Activated gamma-delta T cell (primary cell): ENCODE results near the gene LEMD1.
"Not testable (repeated sequence)": the region's sequence is repeated elsewhere in the genome, so short reads cannot be mapped to it uniquely, and the experiment has no call there.

Source experiments
- DNase-seq: peaks from one replicate; lab custom pipeline; 2025; lab: John Stamatoyannopoulos, UW

Gene LEMD1

DNA sequence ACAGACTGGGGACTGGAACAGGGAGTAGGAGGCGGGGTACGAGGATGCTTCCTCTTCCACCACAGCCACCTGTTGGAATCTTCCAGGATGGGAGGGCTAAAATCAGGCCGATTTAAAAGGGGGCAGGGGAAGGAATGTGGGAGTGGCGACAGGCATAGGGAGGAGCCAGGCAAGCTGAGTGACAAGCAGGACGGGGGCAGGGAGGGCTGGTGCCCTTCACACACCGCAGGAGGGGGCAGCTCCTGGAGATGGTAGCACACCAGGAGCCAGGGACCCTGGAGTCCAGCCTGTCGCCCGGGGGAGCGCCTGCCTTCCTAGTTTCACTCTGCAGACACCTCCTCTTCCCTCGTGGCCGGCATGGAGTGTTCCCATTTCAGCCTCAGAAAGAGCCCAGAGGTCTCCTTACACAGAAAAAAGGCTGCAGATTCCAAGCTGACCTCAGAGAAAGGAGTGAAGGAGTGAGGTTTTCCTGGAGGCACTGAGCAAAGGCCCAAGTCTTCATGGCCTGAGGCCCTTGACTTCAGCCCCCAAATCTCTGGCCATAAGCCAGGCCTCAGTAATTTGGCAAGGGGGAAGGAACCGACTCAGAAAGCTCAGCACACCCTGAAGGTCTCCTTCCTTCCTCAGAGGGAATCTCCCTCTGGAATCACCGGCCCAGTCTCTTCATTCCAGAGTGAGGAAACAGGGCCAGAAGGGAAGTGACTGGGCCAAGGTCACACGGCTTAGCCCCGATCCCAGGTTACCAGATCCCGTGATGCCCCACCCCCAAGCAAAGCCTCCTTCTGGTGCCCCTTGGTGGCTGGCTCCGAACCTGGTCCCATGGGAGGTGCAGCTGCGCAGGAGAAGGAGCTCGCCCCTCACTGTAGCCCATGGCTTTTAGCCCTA lies 25.8 kb upstream of the LEMD1 start:
- no peak for DNase-seq

DNA sequence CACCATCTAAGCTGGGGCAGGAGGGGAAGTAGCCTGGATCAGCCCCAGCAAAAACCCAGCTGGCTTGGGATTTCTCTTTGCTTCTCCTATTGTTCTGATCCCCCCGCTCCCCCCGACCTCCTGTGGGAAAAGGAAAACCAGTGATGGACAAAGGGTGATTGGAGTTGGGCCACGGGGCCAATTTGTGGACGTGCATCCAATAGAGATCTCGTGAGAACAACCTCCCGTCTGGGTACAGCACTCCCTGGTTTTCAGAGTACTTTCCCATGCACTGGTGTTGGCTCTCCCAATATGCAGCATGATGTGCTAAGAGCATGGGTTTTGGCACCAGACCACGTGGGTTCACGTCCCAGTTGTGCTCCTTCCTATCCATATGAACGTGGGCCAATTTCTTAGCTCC lies 25.0 kb upstream of the LEMD1 start:
- DNase-seq = no peak

DNA sequence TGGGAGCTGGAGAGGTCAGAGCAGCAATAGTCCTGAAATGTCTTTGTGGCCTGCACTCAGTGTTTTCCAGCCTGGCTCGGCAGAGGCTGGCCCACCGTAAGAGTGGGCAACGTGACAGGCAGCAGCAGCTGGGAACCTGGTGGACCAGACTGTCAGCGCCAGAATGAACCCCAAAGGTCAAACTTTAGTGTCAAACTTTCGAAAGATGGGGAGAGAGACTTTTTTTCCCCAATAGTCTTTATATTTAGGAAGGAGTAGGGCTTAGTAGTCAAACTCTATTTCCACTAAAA lies 23.7 kb upstream of the LEMD1 start:
- no peak for DNase-seq

DNA sequence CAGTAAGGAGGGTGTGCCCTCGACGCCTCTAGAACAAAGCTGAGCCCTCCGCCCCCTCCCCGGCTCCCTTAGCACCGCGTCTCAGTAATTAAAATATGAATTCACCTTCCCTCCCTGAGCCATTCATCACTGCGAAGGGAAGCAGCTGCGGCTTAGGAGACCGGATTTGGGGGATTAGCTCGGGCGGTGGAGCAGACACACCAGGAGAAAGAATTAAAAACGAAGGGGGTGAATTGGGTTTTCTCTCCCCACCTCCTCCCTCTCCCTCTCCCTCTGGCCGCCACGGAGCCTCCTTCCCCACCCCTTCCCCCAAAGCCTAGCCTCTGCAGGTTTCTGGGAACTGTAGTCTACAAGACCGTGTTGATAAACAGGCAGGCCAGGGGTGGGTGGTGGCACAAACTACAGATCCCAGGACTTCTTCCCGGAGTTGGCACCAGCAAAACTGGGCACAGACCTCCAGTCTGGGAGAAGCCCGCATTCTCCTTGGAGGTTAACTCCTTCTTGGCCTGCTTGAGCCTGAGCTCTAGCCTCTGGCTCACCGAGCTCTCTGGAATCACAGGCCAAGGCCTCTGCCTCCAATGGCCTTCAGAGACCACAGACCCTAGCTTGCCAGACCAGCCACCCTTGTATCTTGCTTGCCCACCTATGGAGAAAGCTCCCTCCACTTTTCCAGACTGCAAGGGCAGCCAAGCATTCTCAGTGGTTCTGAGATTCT lies 23.2 kb upstream of the LEMD1 start:
- no peak for DNase-seq

DNA sequence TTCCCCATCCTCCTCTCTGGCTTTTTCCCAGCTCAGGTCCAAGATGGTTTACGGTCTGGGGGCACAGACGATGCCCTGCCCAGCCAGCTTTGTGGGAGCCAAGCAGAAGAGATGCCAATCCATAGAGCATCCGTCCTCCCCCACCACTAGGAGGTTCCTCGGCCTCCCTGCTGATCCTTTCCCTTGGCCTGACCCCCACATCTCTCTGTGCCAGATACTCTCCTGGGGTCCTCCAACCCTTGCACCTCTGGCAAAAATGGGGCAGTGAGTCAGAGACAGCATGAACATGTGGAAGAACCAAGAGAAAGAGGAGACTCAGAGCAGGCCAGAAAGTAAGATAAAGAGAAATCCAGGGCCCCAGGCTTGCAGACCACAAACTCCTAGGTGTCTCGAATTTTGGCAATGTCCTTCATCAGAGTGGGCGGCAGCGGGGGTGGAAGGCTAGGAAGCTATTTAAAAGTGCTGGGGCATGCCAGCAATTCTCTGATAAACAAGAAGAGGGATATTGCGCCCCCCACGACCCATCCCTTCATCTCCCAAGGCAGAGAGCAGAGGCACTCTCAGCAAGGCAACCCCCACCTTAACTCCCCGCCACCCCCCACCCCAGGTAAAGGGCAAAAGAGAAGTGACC lies 22.6 kb upstream of the LEMD1 start:
- no peak for DNase-seq

DNA sequence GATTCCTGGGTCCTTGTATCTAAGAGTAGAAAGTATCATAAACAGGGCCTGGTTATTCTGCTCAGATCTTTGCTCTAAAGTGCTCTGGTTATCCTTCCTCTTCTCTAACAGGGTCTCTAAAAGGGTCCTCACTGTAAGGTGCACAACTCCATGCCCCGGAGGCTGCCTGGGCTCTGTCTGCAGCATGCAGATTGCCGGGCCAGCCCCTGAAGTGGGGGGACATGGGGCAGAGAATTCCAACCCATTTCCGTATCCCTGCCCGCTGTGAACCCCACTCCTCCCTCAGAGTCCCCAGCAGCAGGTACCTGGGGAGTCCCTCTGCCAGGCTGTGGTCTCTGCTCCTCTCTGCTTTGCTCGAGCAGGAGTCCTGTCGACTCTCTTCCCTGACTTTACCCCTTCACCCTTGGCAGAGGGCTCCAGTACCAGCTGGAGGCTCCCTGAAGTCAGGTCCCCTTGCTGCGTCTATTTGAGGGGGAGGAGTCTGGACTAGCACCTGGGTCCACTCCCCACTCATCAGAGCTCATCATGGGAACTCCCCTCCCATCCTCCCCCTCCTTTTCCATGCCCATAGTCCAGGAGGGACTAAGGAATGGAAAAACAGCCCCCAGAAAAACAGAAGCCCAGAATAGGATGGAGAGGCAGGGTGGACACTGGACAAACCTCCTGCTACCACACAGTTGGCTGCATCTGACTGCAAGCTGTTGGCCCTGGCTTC lies 21.9 kb upstream of the LEMD1 start:
- no peak for DNase-seq

DNA sequence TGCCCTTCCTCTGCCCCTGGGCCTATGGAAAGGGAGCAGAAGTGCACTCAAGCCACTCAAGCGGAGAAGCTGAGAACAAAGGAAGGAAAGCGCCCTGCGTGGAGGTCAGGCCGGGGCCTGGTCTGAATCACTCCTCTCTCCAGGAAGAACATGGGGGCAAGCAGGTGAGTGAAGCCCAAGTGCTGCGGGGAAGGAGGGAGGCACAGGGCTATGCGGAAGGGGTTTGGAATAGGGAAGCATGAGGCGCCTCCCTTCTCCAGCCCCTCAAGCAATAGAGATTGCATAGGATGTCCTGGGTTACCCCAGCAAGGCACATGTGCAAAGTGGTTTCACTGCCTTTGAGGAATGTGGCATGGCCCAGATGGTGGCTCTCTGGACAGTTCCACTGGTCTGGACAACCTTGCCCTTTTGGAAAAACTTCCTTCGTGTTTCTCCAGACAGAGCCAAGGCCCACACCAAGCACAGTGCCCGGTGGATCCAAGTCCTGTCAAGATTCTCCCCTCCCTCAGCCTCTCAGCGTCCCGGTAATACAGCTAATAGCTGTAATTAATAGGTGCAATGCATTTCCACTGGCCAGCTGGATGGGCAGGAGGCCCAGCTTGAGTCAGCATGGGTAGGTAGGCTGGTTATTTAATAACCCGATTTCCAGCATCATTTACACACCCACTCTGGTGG lies 20.3 kb upstream of the LEMD1 start:
- DNase-seq = no peak

DNA sequence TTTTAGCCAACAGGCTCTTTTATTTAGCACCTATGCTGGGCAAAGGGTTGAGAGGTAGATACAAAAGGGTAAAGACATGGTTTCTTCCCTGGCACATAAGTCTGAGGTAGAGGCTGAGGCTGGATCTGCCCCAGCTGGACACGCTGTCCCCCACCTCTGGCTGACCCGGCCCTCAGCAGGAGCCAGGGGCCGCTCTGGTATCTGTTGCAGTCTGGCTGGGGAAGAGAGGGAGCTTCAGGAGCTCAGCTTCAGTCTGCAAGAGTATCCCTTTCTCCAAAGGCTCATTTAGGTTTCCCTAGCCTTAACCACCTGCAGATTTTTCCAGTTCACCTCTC lies 19.8 kb upstream of the LEMD1 start:
- DNase-seq = no peak

DNA sequence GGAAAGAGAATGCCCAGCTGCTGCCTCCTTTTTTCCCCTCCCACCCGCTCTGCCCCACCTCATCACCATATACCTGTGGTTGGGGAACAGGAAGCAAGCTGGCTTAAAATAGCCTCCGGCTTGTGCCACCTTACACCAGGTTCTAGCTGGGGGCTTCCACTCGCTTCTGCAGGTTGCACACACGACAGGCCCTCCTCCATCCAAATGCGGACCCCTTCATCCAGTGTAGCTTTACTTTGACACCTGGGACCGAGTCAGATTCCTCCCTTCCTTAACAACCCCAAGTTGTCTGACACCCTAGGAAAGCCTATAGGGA lies 19.4 kb upstream of the LEMD1 start:
- DNase-seq = no peak

DNA sequence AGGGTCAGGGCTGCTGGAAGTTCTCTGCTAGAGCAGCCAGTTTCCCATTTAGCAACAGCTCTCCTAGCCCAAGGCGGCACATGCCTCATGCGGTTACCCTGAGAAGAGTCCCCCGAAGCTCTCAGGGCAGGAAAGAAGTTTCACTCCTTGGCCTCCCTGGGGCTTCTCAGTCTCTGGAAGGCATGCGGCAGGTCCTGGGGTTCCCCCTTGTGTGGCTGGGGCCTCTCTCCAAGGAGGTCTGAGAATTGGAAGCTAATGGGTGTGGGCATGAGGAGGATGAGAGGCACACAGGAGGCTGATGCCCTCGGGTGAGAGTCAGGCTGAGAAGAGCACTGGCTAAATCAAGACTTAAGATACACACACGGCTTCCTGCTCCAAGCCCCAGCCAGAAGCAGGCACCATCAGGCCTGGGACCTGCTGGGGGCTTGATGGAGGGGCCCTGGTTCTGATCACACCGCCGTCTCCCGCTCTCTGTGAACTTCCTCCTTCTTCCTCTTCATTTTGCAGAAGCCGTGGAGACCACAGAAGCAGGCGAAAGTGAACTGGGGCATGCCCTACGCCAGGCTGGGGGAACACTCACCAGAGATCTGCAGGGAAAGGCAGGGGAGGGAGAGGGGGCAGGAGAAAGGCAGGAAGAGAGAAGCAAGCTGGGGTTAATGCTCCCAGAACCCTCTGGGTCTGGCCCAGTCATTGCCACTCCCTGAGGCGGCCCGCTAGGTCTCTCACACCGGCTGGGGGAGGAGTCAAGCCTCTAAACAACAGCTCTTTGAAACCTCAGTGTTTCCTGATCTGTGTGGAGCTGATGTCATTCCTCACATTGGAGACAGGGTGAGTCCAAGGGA lies 18.8 kb upstream of the LEMD1 start:
- peak; percentile 24 for DNase-seq

DNA sequence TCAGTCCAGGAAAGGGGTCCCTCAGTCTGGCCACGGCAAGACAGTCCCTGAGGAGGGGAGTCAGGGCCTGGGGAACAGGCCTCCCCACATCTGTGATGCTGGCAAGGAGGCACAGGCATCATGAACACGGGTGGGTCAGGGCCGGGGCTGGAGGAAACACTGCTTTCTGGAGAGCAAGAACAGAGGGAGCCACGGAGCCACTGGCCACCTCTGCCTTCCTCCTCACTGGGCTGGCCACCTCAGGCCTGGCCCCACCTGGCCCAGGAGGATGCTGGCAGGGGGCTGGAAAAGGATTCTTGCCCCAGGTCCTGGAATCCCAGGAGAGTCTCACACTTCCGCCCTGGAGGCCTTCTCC lies 18.2 kb upstream of the LEMD1 start:
- no peak for DNase-seq

DNA sequence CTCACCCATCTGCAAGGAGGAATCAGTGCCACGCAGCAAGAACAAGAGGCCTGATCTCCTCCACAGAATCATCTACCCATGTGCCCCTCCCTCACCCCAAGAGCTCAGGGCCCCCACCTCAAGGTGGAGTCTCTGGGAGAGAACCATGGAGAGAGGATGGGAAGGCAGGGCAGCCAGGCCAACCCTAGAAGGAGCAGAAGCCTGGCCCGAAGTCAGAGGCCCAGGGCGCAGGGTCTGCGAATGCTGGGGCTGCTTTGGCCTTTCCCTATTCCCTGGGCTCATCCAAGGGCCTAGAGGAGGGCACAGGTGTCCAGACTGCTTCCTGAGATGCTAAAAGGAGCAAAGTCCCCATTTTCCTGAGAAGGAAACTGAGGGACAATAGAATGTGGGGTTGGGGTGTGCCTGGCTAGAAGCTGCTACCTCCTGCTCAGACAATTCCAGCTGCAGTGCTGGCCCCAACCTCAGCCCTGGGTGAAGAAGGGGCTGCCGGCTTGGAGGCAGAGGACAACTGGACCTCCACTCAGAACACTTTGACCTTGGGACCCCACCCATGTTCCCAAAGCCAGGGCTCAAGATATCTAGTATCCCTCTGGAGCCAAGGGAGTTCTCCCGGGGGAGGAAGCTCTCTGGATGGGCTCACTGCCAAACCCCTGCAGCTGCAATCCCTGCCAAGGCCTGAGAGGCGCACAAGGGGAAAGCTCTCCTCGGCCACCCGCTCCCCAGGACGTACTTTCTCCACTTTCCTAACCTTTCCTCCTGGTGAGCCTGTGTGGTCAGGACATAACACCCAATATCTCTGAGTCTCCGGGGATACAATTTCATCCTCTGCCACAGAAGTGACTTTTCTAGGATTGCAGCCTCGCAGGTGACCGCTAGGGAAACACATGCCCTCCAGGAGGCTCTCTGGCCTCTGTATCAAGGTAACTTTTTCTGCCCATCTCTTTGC lies 16.6 kb upstream of the LEMD1 start:
- DNase-seq = no peak

DNA sequence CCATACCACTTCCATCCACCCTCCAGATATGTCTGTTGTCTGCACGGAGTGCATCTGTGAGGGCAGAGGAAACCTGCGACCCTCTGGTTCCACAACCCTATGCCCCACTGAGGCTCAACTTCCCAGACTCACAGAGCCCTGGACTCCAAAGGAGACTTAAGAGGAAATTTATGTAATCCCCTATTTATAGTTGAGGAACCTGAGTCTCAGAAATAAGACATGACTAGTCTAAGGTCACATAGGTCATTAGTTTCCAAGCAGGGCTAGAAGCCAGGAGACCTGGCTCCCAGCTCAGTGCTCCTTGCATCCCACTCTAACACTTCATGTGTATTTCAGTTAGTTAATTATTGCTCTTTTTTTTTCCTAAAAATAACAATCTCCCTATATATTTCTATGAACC lies 15.7 kb upstream of the LEMD1 start:
- no peak for DNase-seq

DNA sequence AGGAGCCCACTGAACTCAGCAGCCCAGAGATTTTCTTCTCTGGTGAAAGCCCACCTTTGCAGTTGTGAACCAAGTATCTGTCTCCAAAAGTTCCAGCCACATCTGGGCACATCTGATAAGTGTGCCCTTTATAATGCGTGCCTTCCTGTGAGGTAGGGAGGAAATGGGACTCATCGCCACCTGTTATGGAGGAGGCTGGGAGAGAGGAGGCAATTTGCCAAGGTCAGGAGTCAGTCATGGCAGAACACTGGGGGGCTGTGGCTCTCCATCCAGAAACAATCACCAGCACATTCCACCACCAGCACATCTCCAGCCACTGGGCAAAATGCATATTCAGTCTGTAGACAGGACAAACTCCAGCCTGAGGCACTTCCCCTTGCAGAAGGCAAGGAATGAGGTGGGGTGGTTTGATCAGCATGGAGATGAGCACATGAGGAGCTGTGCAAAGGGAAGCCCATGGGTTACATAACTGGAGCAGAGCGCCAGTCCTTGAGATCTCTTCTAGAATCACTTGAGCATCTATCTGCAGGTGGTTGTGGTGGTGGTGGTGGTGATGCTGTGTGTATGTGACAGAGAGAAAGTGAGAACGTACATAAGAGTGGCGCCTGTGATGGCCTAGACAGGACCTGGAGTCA lies 15.0 kb upstream of the LEMD1 start:
- DNase-seq = no peak

DNA sequence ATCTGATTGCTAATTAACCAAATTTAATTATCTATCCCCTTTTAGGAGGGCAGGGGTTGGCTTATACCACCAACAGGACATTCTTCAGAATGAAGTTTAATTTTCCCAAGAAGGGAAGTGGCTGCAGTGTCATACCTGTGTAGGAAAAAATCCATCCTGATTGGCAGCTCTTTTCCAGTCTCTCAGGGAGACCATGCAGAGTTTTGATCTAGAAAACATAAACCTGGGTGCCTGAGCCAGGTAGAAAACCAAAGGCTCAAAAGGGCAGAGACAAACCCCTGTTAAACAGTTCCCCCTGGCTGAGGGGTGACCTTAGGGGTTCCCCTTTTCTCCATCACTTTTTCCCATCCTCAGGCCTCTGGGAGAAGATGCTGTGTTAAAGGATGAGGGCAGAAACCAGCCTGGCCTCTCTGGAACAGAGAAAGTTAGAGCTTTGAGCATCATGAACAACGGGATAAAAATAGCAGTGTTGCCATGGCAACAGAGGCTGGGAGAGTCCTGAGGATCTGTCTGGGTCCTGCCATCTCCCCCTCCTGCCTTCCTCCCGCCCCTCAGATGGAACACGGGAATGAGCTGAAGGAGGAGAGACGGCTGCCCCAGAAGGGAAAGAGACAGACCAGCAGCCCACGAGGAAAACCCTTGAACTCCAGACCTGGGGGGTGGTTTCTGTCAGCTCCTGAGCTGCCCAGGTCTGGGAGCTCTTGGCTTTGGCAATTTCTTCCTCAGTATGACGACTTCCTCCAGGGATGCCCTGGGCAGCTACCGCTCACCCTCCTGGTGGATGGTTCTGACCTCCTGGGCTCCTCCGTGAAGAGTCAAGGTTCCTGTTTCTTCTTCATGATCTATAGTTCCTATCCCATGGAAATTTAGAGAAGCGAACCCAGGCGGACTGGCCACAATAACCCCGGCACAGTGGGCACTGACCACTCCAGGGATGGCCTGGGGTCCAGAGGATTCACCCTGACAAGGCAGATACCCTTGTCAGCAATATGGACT lies 14.0 kb upstream of the LEMD1 start:
- DNase-seq = no peak

DNA sequence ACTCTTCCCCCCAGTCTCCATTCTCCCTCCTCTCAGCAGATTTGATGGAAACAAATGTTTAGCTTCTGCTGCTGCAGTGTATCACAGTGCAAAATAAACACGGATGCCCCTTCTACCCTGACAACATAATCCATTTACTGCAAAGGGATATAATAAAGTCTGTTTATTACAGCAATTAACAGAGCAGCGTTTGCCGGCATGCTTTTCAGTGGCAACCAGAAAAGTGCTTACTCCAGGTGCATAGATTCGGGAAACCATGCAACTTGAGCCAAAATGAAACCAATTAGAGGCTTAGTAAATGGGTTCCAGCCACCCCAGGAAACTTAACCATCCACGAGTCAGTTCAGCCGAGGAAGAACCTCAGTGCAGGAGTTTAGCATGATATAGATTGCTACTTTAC lies 12.9 kb upstream of the LEMD1 start:
- DNase-seq = no peak

DNA sequence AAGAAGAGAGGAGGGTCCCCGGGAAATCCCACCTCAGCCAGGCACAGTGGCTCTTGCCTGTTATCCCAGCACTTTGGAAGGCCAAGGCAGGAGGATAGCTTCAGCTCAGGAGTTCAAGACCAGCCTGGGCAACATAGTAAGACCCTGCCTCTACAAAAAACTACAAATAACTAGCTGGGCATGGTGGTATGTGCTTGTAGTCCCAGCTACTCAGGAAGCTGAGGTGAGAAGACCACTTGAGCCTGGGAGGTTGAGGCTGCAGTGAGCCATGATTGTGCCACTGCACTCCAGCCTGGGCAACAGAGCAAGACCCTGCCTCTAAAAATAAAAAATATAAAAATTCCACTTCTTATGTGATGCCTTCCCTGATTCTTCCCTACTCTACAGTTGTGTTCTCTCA lies 10.8 kb upstream of the LEMD1 start:
- not testable (repeated sequence) for DNase-seq

DNA sequence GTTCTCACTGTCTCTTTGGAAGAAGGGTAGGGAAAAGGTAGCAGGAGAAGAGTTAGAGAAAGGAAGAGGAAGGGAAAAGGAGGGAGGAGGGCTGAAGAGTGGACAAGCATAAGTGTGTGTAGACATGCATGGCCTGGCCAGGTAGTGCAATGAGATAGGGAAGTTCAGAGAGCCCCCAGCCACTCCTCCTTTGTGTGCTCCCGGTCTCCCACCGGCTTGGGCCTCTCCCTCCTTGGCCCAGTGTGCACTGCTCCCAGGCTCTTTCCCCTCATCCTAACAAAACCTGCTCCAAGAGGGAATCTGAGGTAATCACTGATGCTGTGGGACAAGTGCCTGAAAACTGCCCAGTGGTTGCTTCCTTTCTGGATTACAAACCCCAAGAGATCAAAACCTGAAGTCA lies 10.3 kb upstream of the LEMD1 start:
- DNase-seq = no peak
